DOHH2 (cell line): Measurements from ENCODE around the gene SLC12A8.

Source experiments
- CTCF ChIP-seq: fragments of 200-600 bp; sonication (generic); IDR thresholded peaks from one replicate; pipeline ENCODE4 v1.5.1; 2014; ENCODE audit warnings: antibody characterized with exemption, mild to moderate bottlenecking, low read depth, low read length; ENCODE audit not compliant: poor library complexity, severe bottlenecking
- EZH2phosphoT487 ChIP-seq: fragments of 200-600 bp; sonication (generic); IDR thresholded peaks from 2 replicates; pipeline ENCODE4 v1.6.1; 2017; ENCODE audit warnings: borderline replicate concordance, mild to moderate bottlenecking, antibody characterized with exemption, low read length, moderate library complexity, mixed read lengths

- TF ChIP-seq CTCF (no peak), EZH2phosphoT487 (no peak)
These were observed 107.4 kb downstream of the SLC12A8 start for GRCh38 chr3:125105116-125105515.
